NCI-H69 (cell line): ENCODE data around the gene VANGL2.

Experiments used
- DNase-seq: peaks from one replicate; lab custom pipeline; 2025; lab: John Stamatoyannopoulos, UW

VANGL2 gene

GRCh38 chr1:160460214-160460642 is 59.9 kb downstream of the VANGL2 start:
- no peak for DNase-seq

DNA sequence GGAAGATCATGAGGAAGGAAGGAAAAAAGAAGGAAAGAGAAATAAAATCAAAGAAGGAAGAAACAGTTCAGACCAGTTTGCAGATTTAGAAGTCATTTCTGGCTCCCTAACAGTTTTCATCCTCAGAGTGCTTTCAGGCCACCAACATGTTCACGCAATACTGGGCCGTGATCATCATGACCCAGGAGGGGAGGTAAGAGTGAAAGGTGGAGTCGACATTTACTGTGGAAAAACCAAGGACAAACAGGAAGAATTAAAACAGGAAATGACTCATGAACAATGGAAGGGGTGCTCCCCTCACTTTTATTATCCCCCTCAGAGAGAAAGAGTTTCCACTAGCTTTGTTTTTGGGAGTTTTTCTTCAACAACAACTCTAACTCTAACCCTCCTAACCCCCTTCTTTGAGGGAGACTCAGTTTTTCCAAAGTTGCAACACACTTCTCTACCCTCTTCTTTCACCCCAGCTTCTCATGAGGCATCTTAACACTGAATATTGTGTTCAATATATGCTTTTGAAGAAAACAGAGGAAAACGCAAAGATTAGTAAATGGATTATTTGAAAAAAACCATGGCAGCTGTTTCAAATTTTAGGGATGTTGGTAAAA is 60.4 kb downstream of the VANGL2 start:
- DNase-seq: no peak

DNA sequence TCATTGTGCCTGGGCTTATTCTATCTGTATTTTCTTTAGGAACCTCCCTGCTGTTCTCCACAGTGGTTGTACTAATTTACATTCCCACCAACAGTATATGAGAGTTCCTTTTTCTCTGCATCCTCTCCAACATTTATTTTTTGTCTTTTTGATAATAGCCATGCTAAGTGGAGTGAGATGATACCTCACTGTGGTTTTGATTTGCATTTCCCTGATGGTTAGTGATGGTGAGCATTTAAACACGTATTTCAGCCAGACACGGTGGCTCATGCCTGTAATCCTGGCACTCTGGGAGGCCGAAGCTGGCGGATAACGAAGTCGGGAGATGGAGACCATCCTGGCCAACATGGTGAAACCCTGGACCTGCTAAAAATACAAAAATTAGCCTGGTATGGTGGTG is 64.8 kb downstream of the VANGL2 start:
- no peak for DNase-seq

DNA sequence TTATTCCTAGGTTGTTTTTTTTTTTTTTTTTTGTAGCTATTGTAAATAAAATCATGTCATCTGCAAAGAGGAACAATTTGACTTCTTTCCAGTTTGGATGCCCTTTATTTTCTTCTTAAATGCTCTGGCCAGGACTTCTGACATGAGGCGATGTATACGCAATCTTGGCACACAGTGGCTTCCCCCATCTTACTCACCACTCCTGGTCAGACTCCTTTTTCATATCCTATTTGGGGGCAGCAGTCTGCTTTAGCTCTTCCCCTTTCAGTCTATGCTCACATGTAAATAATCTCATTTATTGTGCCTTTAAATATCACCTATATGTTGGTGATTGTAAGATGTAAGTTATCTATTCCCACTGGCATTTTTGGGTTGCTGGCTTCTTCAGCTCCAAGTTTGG is 66.6 kb downstream of the VANGL2 start:
- DNase-seq: no peak

GRCh38 chr1:160467576-160467975 is 67.2 kb downstream of the VANGL2 start:
- no peak for DNase-seq

DNA sequence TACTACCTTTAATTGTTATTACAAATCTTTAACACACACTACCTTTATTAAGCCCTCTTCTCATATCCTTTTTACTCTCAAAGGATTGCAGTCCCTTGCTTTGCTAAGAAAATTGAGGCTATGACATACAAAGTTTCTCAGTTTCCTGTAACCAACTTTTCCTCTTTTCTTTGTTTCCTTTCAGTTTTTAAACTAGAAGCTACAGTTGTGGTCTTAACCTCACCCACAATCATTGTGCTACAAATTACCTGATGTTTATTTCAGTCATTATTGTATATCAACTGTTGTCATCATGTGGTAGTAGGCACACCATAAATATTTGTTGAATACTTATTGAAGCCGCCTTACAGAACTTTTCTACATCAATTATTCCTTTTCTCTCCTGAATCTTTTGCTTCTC is 70.9 kb downstream of the VANGL2 start:
- no peak for DNase-seq

DNA sequence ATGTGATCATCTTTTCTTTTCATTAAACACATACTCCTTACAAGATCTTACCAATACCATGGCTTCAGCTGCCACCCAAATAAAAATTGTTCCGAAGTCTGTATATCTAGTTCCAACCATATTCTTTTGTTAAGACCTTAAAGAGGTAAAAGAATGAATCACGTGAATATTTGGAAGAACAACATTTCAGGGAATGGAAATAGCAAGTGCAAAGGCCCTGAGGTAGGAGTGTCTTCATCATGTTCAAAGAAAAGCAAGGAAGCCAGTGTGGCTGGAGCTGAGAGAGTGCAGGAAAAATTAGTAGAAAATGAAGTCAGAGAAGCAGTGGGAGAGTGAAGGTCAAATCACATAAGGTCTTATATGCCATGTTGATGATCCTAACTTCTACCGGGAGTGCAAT is 71.7 kb downstream of the VANGL2 start:
- no peak for DNase-seq

- DNase-seq: no peak
Measured at GRCh38 chr1:160474392-160475242, 74.3 kb downstream of the VANGL2 start.
